GM23338 (cell line): Measurements from ENCODE around the gene HDAC10. TPM values are rescaled to one million over a fixed set of nuclear protein-coding genes. Genes with fewer than 3 reads are reported as not detected.

Source experiments
- polyA plus RNA-seq: library from polyadenylated mRNA; unstranded; fragments of >200 nt; fragmentation: Nextera tagmentation; extraction: Ambion mirVana; gene quantifications from 2 replicates; pipeline ENCODE4 v1.2.1, GENCODE V29; 2016
- total RNA-seq: library from RNA; depleted of rRNA; stranded (reverse); fragments of >200 nt; shearing (Covaris generic); gene quantifications from 2 replicates; pipeline ENCODE4 v1.2.3, GENCODE V29; 2014; rRNA removed

HDAC10 gene
- total and polyA plus RNA-seq, 2 experiments from 2014 or later: 4.1 to 41.9 TPM

Other genes starting within 250 kb of the HDAC10 start
- gene IL17REL, start 238.5 kb downstream of the HDAC10 start, total RNA-seq: 0.31 TPM in 1 of 2 replicates, not detected in the other
- gene IL17REL, start 238.5 kb downstream of the HDAC10 start, polyA plus RNA-seq: not detected in 2 replicates
- gene TTLL8, start 193.0 kb downstream of the HDAC10 start, total RNA-seq: not detected in 2 replicates
- gene TTLL8, start 193.0 kb downstream of the HDAC10 start, polyA plus RNA-seq: not detected in 2 replicates
- not detected in 2 replicates for gene MLC1, start 165.8 kb downstream of the HDAC10 start, total RNA-seq
- not detected in 2 replicates for gene MLC1, start 165.8 kb downstream of the HDAC10 start, polyA plus RNA-seq
- 0.62 and 0.73 TPM in 2 replicates for gene MOV10L1, start 161.3 kb downstream of the HDAC10 start, total RNA-seq
- gene MOV10L1, start 161.3 kb downstream of the HDAC10 start, polyA plus RNA-seq: 1.2 and 1.8 TPM in 2 replicates
- 5.1 and 5.9 TPM in 2 replicates for gene PANX2, start 80.5 kb downstream of the HDAC10 start, total RNA-seq
- 2.6 and 2.8 TPM in 2 replicates for gene PANX2, start 80.5 kb downstream of the HDAC10 start, polyA plus RNA-seq
- 58.6 and 66.1 TPM in 2 replicates for gene TRABD, start 65.4 kb downstream of the HDAC10 start, total RNA-seq
- gene TRABD, start 65.4 kb downstream of the HDAC10 start, polyA plus RNA-seq: 40.8 and 44.1 TPM in 2 replicates
- gene SELENOO, start 50.3 kb downstream of the HDAC10 start, total RNA-seq: 16.9 and 21.3 TPM in 2 replicates
- 6.8 and 8.6 TPM in 2 replicates for gene SELENOO, start 50.3 kb downstream of the HDAC10 start, polyA plus RNA-seq
- gene TUBGCP6, start 6.2 kb downstream of the HDAC10 start, total RNA-seq: 32.7 and 47.1 TPM in 2 replicates
- gene TUBGCP6, start 6.2 kb downstream of the HDAC10 start, polyA plus RNA-seq: 18.6 TPM in 2 replicates
- 20.4 and 26.1 TPM in 2 replicates for gene MAPK12, start 10.4 kb upstream of the HDAC10 start, total RNA-seq
- 10.4 and 15.8 TPM in 2 replicates for gene MAPK12, start 10.4 kb upstream of the HDAC10 start, polyA plus RNA-seq
- 1.6 and 1.9 TPM in 2 replicates for gene MAPK11, start 19.1 kb upstream of the HDAC10 start, total RNA-seq
- gene MAPK11, start 19.1 kb upstream of the HDAC10 start, polyA plus RNA-seq: 0.34 and 0.78 TPM in 2 replicates
- 66.3 and 70.4 TPM in 2 replicates for gene PLXNB2, start 56.4 kb upstream of the HDAC10 start, total RNA-seq
- gene PLXNB2, start 56.4 kb upstream of the HDAC10 start, polyA plus RNA-seq: 29.1 and 33.0 TPM in 2 replicates
- gene DENND6B, start 75.7 kb upstream of the HDAC10 start, total RNA-seq: 1.3 TPM in 2 replicates
- 0.12 and 0.71 TPM in 2 replicates for gene DENND6B, start 75.7 kb upstream of the HDAC10 start, polyA plus RNA-seq
- 37.5 and 45.8 TPM in 2 replicates for gene PPP6R2, start 92.1 kb upstream of the HDAC10 start, total RNA-seq
- gene PPP6R2, start 92.1 kb upstream of the HDAC10 start, polyA plus RNA-seq: 11.9 and 13.4 TPM in 2 replicates
- 83.2 and 85.4 TPM in 2 replicates for gene SBF1, start 223.8 kb upstream of the HDAC10 start, total RNA-seq
- gene SBF1, start 223.8 kb upstream of the HDAC10 start, polyA plus RNA-seq: 23.3 and 26.5 TPM in 2 replicates
- gene ADM2, start 230.3 kb upstream of the HDAC10 start, total RNA-seq: 7.1 and 12.8 TPM in 2 replicates
- gene ADM2, start 230.3 kb upstream of the HDAC10 start, polyA plus RNA-seq: 3.3 and 3.5 TPM in 2 replicates
- 0.16 TPM in 1 of 2 replicates, not detected in the other for gene MIOX, start 235.6 kb upstream of the HDAC10 start, total RNA-seq
- not detected in 2 replicates for gene MIOX, start 235.6 kb upstream of the HDAC10 start, polyA plus RNA-seq